Kidney (tissue), 14 donors: Measurements from ENCODE around the gene S100A3. TPM values are rescaled to one million over a fixed set of nuclear protein-coding genes. Genes with fewer than 3 reads are reported as not detected.

ENCODE experiments used
- DNase-seq, 5 donors: peaks; one replicate each; pipeline ENCODE4 v3.0.0-alpha.2; 2013 to 2020
- FAIRE-seq: peaks from 2 replicates; lab custom pipeline; 2012; peaks lifted over from hg19 to GRCh38; lab: Jason Lieb, UNC
- H3K27ac ChIP-seq, 2 donors: one replicate each; pipeline ENCODE4 v1.7.0; 2013; ENCODE audit warnings: low read depth in 2 of 2, low read length in 2 of 2, inconsistent platforms in 1 of 2
- H3K27me3 ChIP-seq: one replicate; pipeline ENCODE4 v1.7.1; 2013; ENCODE audit warnings: low read length, inconsistent platforms; ENCODE audit not compliant: control insufficient read depth, insufficient read depth
- H3K36me3 ChIP-seq, 3 donors: one replicate each; pipeline versions ENCODE4 v1.7.0 to v1.7.1; 2013; ENCODE audit warnings: low read length in 3 of 3, control low read depth in 1 of 3, inconsistent platforms in 1 of 3; ENCODE audit not compliant: insufficient read depth in 3 of 3, control insufficient read depth in 2 of 3
- H3K4me1 ChIP-seq, 3 donors: one replicate each; pipeline versions ENCODE4 v1.7.0 to v1.7.1; 2013; ENCODE audit warnings: low read length in 3 of 3, inconsistent platforms in 1 of 3, low read depth in 1 of 3; ENCODE audit not compliant: control insufficient read depth in 2 of 3, insufficient read depth in 2 of 3
- H3K4me3 ChIP-seq, 3 donors: one replicate each; pipeline versions ENCODE4 v1.7.0 to v1.8.1; 2013; ENCODE audit warnings: low read length in 3 of 3, control low read depth in 1 of 3, inconsistent platforms in 1 of 3
- H3K9ac ChIP-seq, 3 donors: one replicate each; pipeline versions ENCODE4 v1.7.0 to v1.7.1; 2013; ENCODE audit warnings: low read length in 3 of 3, control low read depth in 1 of 3, inconsistent platforms in 1 of 3
- H3K9me3 ChIP-seq, 3 donors: one replicate each; pipeline versions ENCODE4 v1.7.0 to v1.7.1; 2013; ENCODE audit warnings: low read length in 3 of 3, control low read depth in 1 of 3, inconsistent platforms in 1 of 3; ENCODE audit not compliant: control insufficient read depth in 2 of 3, insufficient read depth in 1 of 3
- CTCF ChIP-seq: IDR thresholded peaks from 3 replicates; pipeline ENCODE4 v1.5.1; 2012; ENCODE audit warnings: mild to moderate bottlenecking, moderate library complexity, borderline replicate concordance; ENCODE audit not compliant: insufficient read depth; ENCODE audit errors: extremely low read depth
- intact Hi-C: fragments of 100-400 bp; cut with DNase I; formaldehyde crosslinking; loops from one replicate; pipeline ENCODE4 v1.11.1; 2022
- polyA plus RNA-seq: library from polyadenylated mRNA; stranded (reverse); fragments of 350-450 nt; fragmentation: Illumina TruSeq; extraction: RNeasy Lipid Tissue Mini Kit (QIAGEN cat#74804); gene quantifications from one replicate; pipeline ENCODE4 v1.2.3, GENCODE V29; 2014; ENCODE audit warnings: low read depth, low replicate concordance; ENCODE audit not compliant: insufficient read depth
- total RNA-seq: library from RNA; stranded (reverse); fragmentation: NEBNext Ultra II Directional; extraction: Animal tissue kit (Norgen Biotek cat#: 25700); gene quantifications from one replicate; pipeline ENCODE4 v1.2.1, GENCODE V29; 2021
- donor health status: control.
- donor health status: control.
- donor health status: control.
- donor health status: control.
- donor health status: control.
- donor health status: DM: yes; HTN: yes; CAD: no.
- donor health status: Normal renal cell carcinoma (clear cell type).

The S100A3 gene
- total and polyA plus RNA-seq, 2 donors from 2014 or later, result 2.5 to 8.4 TPM

GRCh38 chr1:153546371-153546770 lies 2.7 kb downstream of the S100A3 start:
- no peak for TF ChIP-seq CTCF
- Histone ChIP-seq H3K9ac (peak overlapping the region in 1 of 3 donors; percentile 74), H3K36me3 (no peaks in the 10 kb centered on the region), H3K4me1 (peaks cover 5 to 47% (median 10%) of the 10 kb centered on the region in 3 donors), H3K27me3 (no peaks in the 10 kb centered on the region), H3K9me3 (no peaks in the 10 kb centered on the region), H3K4me3 (no peak overlapping the region), H3K27ac (peak overlapping the region in 1 of 2 donors; percentile 4)
- FAIRE-seq (no peak), DNase-seq (peak in 2 of 5 donors; percentile 48 to 64)
- intact Hi-C loops, result no loop called here

- FAIRE-seq (no peak), DNase-seq (peak; percentile 95 to 97 (median 96))
- peaks cover 5 to 44% (median 19%) of the 10 kb centered on the region in 3 donors for H3K4me1 ChIP-seq
- no peaks in the 10 kb centered on the region for H3K27me3 ChIP-seq
- H3K9ac ChIP-seq, result peak within 1 kb of the TSS in 1 of 3 donors; percentile 74
- H3K4me3 ChIP-seq, result peak within 1 kb of the TSS in 2 of 3 donors; percentile 43 to 50
- no peak for TF ChIP-seq CTCF
- H3K9me3 ChIP-seq, result no peaks in the 10 kb centered on the region
- no peaks in the 10 kb centered on the region for H3K36me3 ChIP-seq
- peak within 1 kb of the TSS; percentile 66 to 74 for H3K27ac ChIP-seq
- intact Hi-C loops, result no loop called here
Measured at GRCh38 chr1:153545067-153546055, 3.7 kb downstream of the S100A3 start, which contains the start of gene S100A4. TSS of gene S100A4 (minus strand) at chr1:153545806. CDS start at chr1:153544794, 1,012 bp downstream.

GRCh38 chr1:153544453-153545066 lies 4.5 kb downstream of the S100A3 start:
- H3K36me3 ChIP-seq, result no peaks in the 10 kb centered on the region
- H3K27ac ChIP-seq, result peak overlapping the region; percentile 66 to 68
- H3K27me3 ChIP-seq, result no peaks in the 10 kb centered on the region
- DNase-seq, result peak in 1 of 5 donors; percentile 56
- H3K4me3 ChIP-seq, result peak overlapping the region in 1 of 3 donors; percentile 23
- TF ChIP-seq CTCF, result no peak
- peak overlapping the region in 1 of 3 donors; percentile 31 for H3K9ac ChIP-seq
- no peaks in the 10 kb centered on the region for H3K9me3 ChIP-seq
- intact Hi-C loops, result no loop called here
- no peak for FAIRE-seq
- H3K4me1 ChIP-seq, result peaks cover 5 to 44% (median 23%) of the 10 kb centered on the region in 3 donors
